ENCODE results near the gene CD300A.

DNA sequence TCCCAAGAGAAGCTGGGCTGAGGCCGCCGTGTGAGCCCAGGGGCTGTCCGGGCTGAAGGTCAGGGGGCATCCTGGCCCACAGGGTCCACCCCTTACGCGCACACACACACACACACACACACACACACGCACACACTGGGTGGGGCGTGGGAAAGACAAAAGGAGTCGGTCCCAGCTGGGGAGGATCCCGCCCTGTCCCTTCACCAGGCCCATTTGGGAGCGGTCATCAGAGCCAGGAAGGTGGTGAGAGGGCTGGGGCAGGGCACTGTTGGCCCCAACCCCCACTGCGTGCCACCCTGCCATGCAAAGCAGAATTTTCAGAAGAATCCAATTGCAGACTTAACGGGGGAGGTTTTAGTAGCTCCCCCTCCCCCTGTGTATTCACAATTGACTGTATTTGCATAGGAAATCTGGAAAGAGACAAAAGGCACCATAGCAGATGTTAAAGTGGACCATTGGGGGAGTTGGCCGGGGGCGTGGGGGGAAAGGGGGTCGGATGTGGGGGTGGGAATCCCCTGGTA lies 11.3 kb upstream of the CD300A start:
- TF ChIP-seq, protein P1, sequence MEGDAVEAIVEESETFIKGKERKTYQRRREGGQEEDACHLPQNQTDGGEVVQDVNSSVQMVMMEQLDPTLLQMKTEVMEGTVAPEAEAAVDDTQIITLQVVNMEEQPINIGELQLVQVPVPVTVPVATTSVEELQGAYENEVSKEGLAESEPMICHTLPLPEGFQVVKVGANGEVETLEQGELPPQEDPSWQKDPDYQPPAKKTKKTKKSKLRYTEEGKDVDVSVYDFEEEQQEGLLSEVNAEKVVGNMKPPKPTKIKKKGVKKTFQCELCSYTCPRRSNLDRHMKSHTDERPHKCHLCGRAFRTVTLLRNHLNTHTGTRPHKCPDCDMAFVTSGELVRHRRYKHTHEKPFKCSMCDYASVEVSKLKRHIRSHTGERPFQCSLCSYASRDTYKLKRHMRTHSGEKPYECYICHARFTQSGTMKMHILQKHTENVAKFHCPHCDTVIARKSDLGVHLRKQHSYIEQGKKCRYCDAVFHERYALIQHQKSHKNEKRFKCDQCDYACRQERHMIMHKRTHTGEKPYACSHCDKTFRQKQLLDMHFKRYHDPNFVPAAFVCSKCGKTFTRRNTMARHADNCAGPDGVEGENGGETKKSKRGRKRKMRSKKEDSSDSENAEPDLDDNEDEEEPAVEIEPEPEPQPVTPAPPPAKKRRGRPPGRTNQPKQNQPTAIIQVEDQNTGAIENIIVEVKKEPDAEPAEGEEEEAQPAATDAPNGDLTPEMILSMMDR (IDR thresholded peaks at IDR 0.05): no peak
- TF ChIP-seq POLR2A (IDR thresholded peaks at IDR 0.05): no peak

Measured in esophagus squamous epithelium (tissue), 4 donors.